GM12892 (cell line): Measurements from ENCODE around the gene LPIN1.
A peak's percentile ranks its signal among the peaks of the same experiment; 100 is the strongest.
"Not testable (repeated sequence)": the region's sequence is repeated elsewhere in the genome, so short reads cannot be mapped to it uniquely, and the experiment has no call there.

Experiments
- DNase-seq: peaks from one replicate; pipeline ENCODE4 v3.0.0; 2011; ENCODE audit not compliant: insufficient read length
- FAIRE-seq: peaks from 2 replicates; lab custom pipeline; 2011; peaks lifted over from hg19 to GRCh38; lab: Jason Lieb, UNC
- POLR2A ChIP-seq: IDR thresholded peaks from 2 replicates; pipeline ENCODE4 v1.6.1; 2011; ENCODE audit warnings: low read depth, low read length, control low read depth
- POLR2AphosphoS5 ChIP-seq: IDR thresholded peaks from 2 replicates; pipeline ENCODE4 v1.6.1; 2011; ENCODE audit warnings: low read depth, low read length, control low read depth
- TAF1 ChIP-seq: IDR thresholded peaks from 2 replicates; pipeline ENCODE4 v1.6.1; 2011; ENCODE audit warnings: low read depth, mild to moderate bottlenecking, control low read depth, low read length, borderline replicate concordance

The LPIN1 gene

GRCh38 chr2:11813951-11814350 is 67.5 kb downstream of the LPIN1 start:
- DNase-seq: no peak
- TF ChIP-seq POLR2AphosphoS5: no peak
- TF ChIP-seq TAF1: no peak
- TF ChIP-seq POLR2A: no peak
- FAIRE-seq: no peak

GRCh38 chr2:11814979-11815510 is 68.6 kb downstream of the LPIN1 start:
- TF ChIP-seq POLR2AphosphoS5: no peak
- no peak for TF ChIP-seq POLR2A
- TF ChIP-seq TAF1: no peak
- FAIRE-seq (no peak), DNase-seq (no peak)

- FAIRE-seq, DNase-seq: not testable (repeated sequence)
Observed at GRCh38 chr2:11816935-11817334, 70.5 kb downstream of the LPIN1 start.

GRCh38 chr2:11819235-11819729 is 72.8 kb downstream of the LPIN1 start:
- TF ChIP-seq POLR2AphosphoS5 (no peak), TAF1 (no peak), POLR2A (no peak)
- DNase-seq: no peak
- FAIRE-seq: no peak

- DNase-seq (no peak), FAIRE-seq (no peak)
- TF ChIP-seq POLR2AphosphoS5 (no peak), POLR2A (no peak), TAF1 (no peak)
Observed at GRCh38 chr2:11820650-11821049, 74.2 kb downstream of the LPIN1 start.

GRCh38 chr2:11821705-11822104 is 75.3 kb downstream of the LPIN1 start:
- DNase-seq (no peak), FAIRE-seq (no peak)
- TF ChIP-seq TAF1: no peak

- not testable (repeated sequence) for DNase-seq, FAIRE-seq
Observed at GRCh38 chr2:11822359-11822745, 75.9 kb downstream of the LPIN1 start.

- DNase-seq: no peak
- TF ChIP-seq TAF1 (no peak), POLR2A (no peak), POLR2AphosphoS5 (no peak)
- no peak for FAIRE-seq
Observed at GRCh38 chr2:11822746-11823451, 76.5 kb downstream of the LPIN1 start.

- no peak for TF ChIP-seq POLR2AphosphoS5
- TF ChIP-seq TAF1: no peak
- TF ChIP-seq POLR2A: no peak
- no peak for FAIRE-seq
- no peak for DNase-seq
Observed at GRCh38 chr2:11824901-11825828, 78.7 kb downstream of the LPIN1 start.

- FAIRE-seq: no peak
- TF ChIP-seq POLR2A (no peak), TAF1 (no peak), POLR2AphosphoS5 (no peak)
- DNase-seq: no peak
Observed at GRCh38 chr2:11827547-11827946, 81.1 kb downstream of the LPIN1 start.

- TF ChIP-seq POLR2A: no peak
- TF ChIP-seq TAF1: no peak
- TF ChIP-seq POLR2AphosphoS5: no peak
- FAIRE-seq: no peak
Observed at GRCh38 chr2:11828933-11829323, 82.5 kb downstream of the LPIN1 start.

GRCh38 chr2:11829324-11829946 is 83.0 kb downstream of the LPIN1 start:
- DNase-seq (peak; percentile 29), FAIRE-seq (peak; percentile 46)
- TF ChIP-seq POLR2AphosphoS5 (no peak), POLR2A (no peak), TAF1 (no peak)

More at GRCh38 chr2:11828933-11829323, 82.5 kb downstream of the LPIN1 start:
- DNase-seq: no peak
